B cell (primary cell): ENCODE data around the gene TRIM15.

ENCODE experiments used
- CTCF ChIP-seq: fragments of 200-600 bp; IDR thresholded peaks from one replicate; pipeline ENCODE4 v1.8.0; 2022; ENCODE audit warnings: antibody characterized with exemption, mild to moderate bottlenecking
- EZH2 ChIP-seq: IDR thresholded peaks from 2 replicates; pipeline ENCODE4 v1.6.1; 2012; ENCODE audit warnings: borderline replicate concordance, low read depth, mild to moderate bottlenecking, moderate library complexity, low read length; ENCODE audit not compliant: insufficient read depth, poor library complexity, severe bottlenecking

- no peak for TF ChIP-seq CTCF
- TF ChIP-seq EZH2 = no peak
These were observed 26.6 kb upstream of the TRIM15 start for GRCh38 chr6:30136570-30137286.
